ENCODE results near the gene LRRC42.
A peak's percentile ranks its signal among the peaks of the same experiment; 100 is the strongest.

The LRRC42 gene

GRCh38 chr1:54016343-54017282 is 70.5 kb downstream of the LRRC42 start:
- Histone ChIP-seq H3K27me3 (replicated peaks) (peaks cover 7% of the 10 kb centered on the region), H3K27ac (no peak overlapping the region), H3K36me3 (replicated peaks) (no peaks in the 10 kb centered on the region), H3K4me3 (ENCODE audit: low read depth, low read length) (no peak overlapping the region)
- in situ Hi-C loops (cut with HindIII; ENCODE audit: low pct_ligation_motif_present, low sequenced_read_pairs), result no loop called here
- peak; percentile 38 for DNase-seq
- TF ChIP-seq, protein P1, sequence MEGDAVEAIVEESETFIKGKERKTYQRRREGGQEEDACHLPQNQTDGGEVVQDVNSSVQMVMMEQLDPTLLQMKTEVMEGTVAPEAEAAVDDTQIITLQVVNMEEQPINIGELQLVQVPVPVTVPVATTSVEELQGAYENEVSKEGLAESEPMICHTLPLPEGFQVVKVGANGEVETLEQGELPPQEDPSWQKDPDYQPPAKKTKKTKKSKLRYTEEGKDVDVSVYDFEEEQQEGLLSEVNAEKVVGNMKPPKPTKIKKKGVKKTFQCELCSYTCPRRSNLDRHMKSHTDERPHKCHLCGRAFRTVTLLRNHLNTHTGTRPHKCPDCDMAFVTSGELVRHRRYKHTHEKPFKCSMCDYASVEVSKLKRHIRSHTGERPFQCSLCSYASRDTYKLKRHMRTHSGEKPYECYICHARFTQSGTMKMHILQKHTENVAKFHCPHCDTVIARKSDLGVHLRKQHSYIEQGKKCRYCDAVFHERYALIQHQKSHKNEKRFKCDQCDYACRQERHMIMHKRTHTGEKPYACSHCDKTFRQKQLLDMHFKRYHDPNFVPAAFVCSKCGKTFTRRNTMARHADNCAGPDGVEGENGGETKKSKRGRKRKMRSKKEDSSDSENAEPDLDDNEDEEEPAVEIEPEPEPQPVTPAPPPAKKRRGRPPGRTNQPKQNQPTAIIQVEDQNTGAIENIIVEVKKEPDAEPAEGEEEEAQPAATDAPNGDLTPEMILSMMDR (IDR thresholded peaks at IDR 0.05; ENCODE audit: low read depth, low read length, missing control alignments), result no peak

Data from brain microvascular endothelial cell (primary cell).